ENCODE data around the gene ARCN1. TPM values are rescaled to one million over a fixed set of nuclear protein-coding genes. Genes with fewer than 3 reads are reported as not detected.
"Not testable (repeated sequence)": the region's sequence is repeated elsewhere in the genome, so short reads cannot be mapped to it uniquely, and the experiment has no call there.

ARCN1 gene
- total and polyA plus RNA-seq, 12 donors: 42.6 to 274 (median 104) TPM

DNA sequence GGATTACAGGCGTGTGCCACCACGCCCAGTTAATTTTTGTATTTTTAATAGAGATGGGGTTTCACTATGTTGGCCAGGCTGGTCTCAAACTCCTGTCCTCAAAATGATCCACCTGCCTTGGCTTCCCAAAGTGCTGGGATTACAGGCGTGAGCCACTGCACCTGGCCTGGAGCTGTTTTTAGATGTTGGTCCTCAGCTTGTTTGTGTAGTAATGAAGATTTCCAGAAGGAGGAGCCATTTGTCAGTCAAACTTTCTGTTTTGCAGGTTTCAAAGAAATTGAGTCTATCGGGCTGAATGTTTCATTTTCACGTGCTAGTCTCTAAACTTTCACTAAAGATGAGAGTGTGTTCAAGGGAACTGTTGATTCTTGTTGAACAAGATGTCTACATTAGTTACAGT is 22.8 kb downstream of the ARCN1 start:
- H3K4me3 ChIP-seq; H3K27me3 ChIP-seq; H3K9me3 ChIP-seq (replicated peaks in 1 of 3); H3K4me1 ChIP-seq (replicated peaks in 1 of 2): not testable (repeated sequence)
- peak overlapping the region in 1 of 5 donors; percentile 40 for H3K27ac ChIP-seq
- intact Hi-C loops (cut with DNase I): loop anchor here in 1 of 2 donors (5.0 kb wide), 1 partner anchor 62 kb away; no protein-coding TSS in a partner anchor
- TF ChIP-seq, protein P1, sequence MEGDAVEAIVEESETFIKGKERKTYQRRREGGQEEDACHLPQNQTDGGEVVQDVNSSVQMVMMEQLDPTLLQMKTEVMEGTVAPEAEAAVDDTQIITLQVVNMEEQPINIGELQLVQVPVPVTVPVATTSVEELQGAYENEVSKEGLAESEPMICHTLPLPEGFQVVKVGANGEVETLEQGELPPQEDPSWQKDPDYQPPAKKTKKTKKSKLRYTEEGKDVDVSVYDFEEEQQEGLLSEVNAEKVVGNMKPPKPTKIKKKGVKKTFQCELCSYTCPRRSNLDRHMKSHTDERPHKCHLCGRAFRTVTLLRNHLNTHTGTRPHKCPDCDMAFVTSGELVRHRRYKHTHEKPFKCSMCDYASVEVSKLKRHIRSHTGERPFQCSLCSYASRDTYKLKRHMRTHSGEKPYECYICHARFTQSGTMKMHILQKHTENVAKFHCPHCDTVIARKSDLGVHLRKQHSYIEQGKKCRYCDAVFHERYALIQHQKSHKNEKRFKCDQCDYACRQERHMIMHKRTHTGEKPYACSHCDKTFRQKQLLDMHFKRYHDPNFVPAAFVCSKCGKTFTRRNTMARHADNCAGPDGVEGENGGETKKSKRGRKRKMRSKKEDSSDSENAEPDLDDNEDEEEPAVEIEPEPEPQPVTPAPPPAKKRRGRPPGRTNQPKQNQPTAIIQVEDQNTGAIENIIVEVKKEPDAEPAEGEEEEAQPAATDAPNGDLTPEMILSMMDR (IDR thresholded peaks at IDR 0.05): peak; percentile 29 to 70 (median 54)
- peak in 1 of 7 donors; percentile 52 for DNase-seq
- H3K36me3 ChIP-seq (replicated peaks in 1 of 2): peaks cover 0 to 99% of the 10 kb centered on the region in 2 donors
- WGBS, 4 donors: 44 to 53% (median 51%) methylated on average over 5 of the region's 5 CpGs

DNA sequence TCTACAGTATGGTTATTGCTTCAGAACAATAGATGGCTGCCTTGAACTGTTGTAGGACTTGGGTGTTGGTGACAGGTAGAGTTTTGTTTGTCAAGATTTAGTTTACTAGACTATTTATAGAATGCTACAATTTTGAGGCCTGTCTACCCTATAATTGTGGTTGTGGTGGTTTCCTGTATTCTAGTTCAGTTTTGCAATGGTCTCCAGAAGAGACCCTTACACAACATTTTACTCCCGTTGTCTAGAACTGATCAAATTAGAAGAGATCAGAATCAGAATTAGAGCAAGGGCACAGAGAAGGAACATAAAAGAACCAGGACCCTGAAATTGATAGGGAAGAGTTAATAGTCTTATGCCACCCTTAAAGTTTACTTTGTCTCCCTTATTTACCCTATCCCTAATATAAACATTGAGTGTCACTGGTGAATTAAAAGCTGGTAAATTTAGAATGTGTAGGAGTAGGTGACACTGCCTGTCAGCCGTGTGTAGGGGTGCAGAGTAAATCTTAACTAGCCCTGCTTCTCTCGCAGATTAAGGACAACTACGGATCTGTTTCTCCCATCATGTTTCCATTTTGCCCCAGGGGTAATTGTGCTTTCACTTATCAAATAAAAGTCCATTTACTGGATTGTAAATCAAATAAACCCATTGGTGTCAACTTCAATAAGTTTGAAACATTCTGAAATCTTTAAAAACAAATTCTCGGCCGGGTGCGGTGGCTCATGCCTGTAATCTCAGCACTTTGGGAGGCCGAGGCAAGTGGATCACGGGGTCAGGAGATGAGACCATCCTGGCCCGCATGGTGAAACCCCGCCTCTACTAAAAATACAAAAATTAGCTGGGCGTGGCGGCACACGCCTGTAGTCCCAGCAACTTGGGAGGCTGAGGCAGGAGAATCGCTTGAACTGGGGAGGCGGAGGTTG is 24.3 kb downstream of the ARCN1 start:
- TF ChIP-seq, protein P1 (IDR thresholded peaks at IDR 0.05): no peak
- TF ChIP-seq POLR2A (IDR thresholded peaks at IDR 0.05): no peak
- DNase-seq: peak in 1 of 7 donors; percentile 62
- 77 to 88% (median 85%) methylated on average over 16 of the region's 16 CpGs for WGBS, 4 donors
- Histone ChIP-seq H3K4me1 (replicated peaks in 1 of 2) (peaks cover 0 to 3% of the 10 kb centered on the region in 2 donors), H3K36me3 (replicated peaks in 1 of 2) (peaks cover 0 to 99% of the 10 kb centered on the region in 2 donors), H3K9me3 (replicated peaks in 1 of 3) (no peaks in the 10 kb centered on the region), H3K27me3 (no peaks in the 10 kb centered on the region), H3K27ac (peak overlapping the region in 1 of 5 donors; percentile 24), H3K4me3 (no peak overlapping the region)
- intact Hi-C loops (cut with DNase I): loop anchor here in 1 of 2 donors (5.0 kb wide), 1 partner anchor 61 kb away; no protein-coding TSS in a partner anchor

DNA sequence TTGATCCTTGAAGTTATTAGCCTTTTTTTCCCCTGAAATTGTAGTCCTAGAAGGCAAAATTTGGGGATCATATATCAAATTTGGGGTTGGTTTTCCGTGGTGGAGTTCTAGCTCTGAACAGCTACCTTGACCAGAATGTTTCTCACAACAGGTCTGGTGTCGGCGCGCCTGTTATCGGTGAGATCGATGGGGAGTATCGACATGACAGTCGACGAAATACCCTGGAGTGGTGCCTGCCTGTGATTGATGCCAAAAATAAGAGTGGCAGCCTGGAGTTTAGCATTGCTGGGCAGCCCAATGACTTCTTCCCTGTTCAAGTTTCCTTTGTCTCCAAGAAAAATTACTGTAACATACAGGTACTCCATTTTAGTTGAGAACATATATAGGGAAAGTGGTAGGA is 25.3 kb downstream of the ARCN1 start:
- intact Hi-C loops (cut with DNase I): loop anchor here in 1 of 2 donors (5.0 kb wide), 1 partner anchor 60 kb away; no protein-coding TSS in a partner anchor
- peak in 1 of 7 donors; percentile 55 for DNase-seq
- H3K4me1 ChIP-seq (replicated peaks in 1 of 2): no peaks in the 10 kb centered on the region
- no peak overlapping the region for H3K4me3 ChIP-seq
- 88 to 98% (median 93%) methylated on average over 9 of the region's 9 CpGs for WGBS, 4 donors
- no peak for TF ChIP-seq POLR2A (IDR thresholded peaks at IDR 0.05)
- TF ChIP-seq, protein P1 (IDR thresholded peaks at IDR 0.05): no peak
- no peaks in the 10 kb centered on the region for H3K9me3 ChIP-seq (replicated peaks in 1 of 3)
- H3K27me3 ChIP-seq: no peaks in the 10 kb centered on the region
- H3K36me3 ChIP-seq (replicated peaks in 1 of 2): peaks cover 0 to 99% of the 10 kb centered on the region in 2 donors
- H3K27ac ChIP-seq: no peak overlapping the region

DNA sequence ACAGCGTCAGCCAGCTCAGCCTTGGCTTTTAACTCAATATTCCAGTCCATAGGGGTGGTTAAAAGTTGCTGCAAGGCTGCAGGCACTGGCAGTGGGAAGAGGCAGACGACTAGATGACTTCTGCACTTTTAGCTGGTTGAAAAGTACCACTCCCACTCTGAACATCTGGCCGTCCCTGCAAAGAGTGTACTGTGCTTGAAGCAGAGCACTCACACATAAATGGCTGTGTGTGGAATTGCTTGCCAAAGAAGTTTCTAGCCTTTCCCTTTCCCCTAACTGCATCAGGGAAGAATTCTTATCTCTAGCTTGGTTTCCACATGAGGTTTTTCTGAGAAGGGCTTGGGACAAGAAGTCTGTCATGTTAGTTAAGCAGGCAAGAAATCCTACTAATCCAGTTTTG is 30.1 kb downstream of the ARCN1 start:
- intact Hi-C loops (cut with DNase I): no loop called here
- Histone ChIP-seq H3K4me1 (replicated peaks in 1 of 2) (peaks cover 0 to 26% of the 10 kb centered on the region in 2 donors), H3K27ac (peak overlapping the region in 2 of 5 donors; percentile 7 to 26), H3K36me3 (replicated peaks in 1 of 2) (peaks cover 0 to 54% of the 10 kb centered on the region in 2 donors), H3K27me3 (no peaks in the 10 kb centered on the region), H3K4me3 (no peak overlapping the region), H3K9me3 (replicated peaks in 1 of 3) (no peaks in the 10 kb centered on the region)
- TF ChIP-seq POLR2A (IDR thresholded peaks at IDR 0.05): no peak
- TF ChIP-seq, protein P1 (IDR thresholded peaks at IDR 0.05): no peak
- DNase-seq: peak in 1 of 7 donors; percentile 56
- 53 to 69% (median 65%) methylated on average over 3 of the region's 3 CpGs for WGBS, 4 donors

DNA sequence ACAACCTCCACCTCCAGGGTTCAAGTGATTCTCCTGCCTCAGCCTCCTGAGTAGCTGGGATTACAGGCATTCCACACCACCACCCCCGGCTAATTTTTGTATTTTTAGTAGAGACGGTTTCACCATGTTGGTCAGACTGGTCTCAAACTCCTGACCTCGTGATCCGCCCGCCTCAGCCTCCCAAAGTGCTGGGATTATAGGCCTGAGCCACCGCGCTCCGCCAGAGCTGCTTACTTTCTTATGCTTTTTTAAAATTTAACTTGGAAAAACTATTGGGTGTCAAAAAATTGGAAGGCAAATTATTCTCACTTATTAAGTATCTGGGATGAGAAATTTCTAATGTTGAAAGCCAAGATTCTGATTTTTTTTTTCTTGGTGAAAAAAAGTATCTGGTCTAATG is 31.5 kb downstream of the ARCN1 start:
- peaks cover 0 to 26% of the 10 kb centered on the region in 2 donors for H3K4me1 ChIP-seq (replicated peaks in 1 of 2)
- 83 to 94% (median 85%) methylated on average over 8 of the region's 8 CpGs for WGBS, 4 donors
- H3K9me3 ChIP-seq (replicated peaks in 1 of 3); intact Hi-C loops (cut with DNase I); H3K27me3 ChIP-seq; DNase-seq; H3K4me3 ChIP-seq: not testable (repeated sequence)
- peak overlapping the region in 2 of 5 donors; percentile 74 to 76 for H3K27ac ChIP-seq
- H3K36me3 ChIP-seq (replicated peaks in 1 of 2): peaks cover 0 to 41% of the 10 kb centered on the region in 2 donors
